ENCODE measurements around the gene LLGL2.

DNA sequence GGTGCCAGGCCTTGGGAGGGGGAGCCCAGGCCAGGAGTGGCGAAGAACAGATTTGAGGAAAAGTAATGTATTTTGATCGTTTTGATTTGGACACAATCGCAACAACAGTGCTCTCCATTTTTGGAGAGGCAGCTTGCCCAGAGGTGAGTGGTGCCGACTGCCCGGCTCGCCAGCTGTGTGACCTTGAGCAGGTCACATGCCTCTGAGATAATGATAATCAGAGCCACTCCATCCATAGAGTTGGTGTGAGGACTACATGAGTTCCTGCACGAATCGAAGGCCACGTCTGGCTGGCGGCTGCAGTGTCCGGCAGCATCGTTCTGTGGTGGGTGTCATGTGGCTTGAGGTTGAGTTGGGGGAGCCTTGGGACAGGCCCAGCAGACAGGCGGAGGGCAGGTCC lies 20.7 kb downstream of the LLGL2 start:
- TF ChIP-seq CTCF (IDR thresholded peaks at IDR 0.05; ENCODE audit: low read depth, low read length, poor library complexity, severe bottlenecking) (no peak), EZH2phosphoT487 (IDR thresholded peaks at IDR 0.05; ENCODE audit: borderline replicate concordance, low read length) (no peak)
